ENCODE data around the gene VTCN1. TPM values are rescaled to one million over a fixed set of nuclear protein-coding genes. Genes with fewer than 3 reads are reported as not detected.

The VTCN1 gene
- total and polyA plus RNA-seq, 2 of the 8 experiments (the other 6 are each of a cell fraction or from before 2014, with no cell fraction given): 0.32 TPM; not detected in 1

- TF ChIP-seq CHD2 (IDR thresholded peaks at IDR 0.05; ENCODE audit: low read length) (no peak), ASH2L (IDR thresholded peaks at IDR 0.05; ENCODE audit: low read length) (no peak), ATF3 (IDR thresholded peaks at IDR 0.05; ENCODE audit: insufficient read depth, low read depth, low read length) (no peak), SP1 (IDR thresholded peaks at IDR 0.05; ENCODE audit: low read depth, low read length) (no peak), SUZ12 (IDR thresholded peaks at IDR 0.05; ENCODE audit: low read length) (no peak), GTF2F1 (IDR thresholded peaks at IDR 0.05; ENCODE audit: borderline replicate concordance, low read depth, low read length) (no peak), ZNF274 (IDR thresholded peaks at IDR 0.05; ENCODE audit: borderline replicate concordance, extremely low read depth, low read length) (no peak), TEAD4 (IDR thresholded peaks at IDR 0.05; ENCODE audit: low read depth, low read length) (no peak)
- DNase-seq (ENCODE audit: low read depth in 1 of 2, low spot score in 2 of 2) (no peak), FAIRE-seq (no peak)
- H2BK15ac ChIP-seq (ENCODE audit: low read length): no peak overlapping the region
- no peak overlapping the region for H2AK5ac ChIP-seq (ENCODE audit: low read depth, low read length)
- whole genome bisulfite sequencing, 2 experiments (ENCODE audit: extremely low coverage in 1 of 2, insufficient coverage in 1 of 2, insufficient read length in 1 of 2, insufficient replicate concordance in 2 of 2, low coverage in 1 of 2, low lambda C conversion rate in 2 of 2, missing lambda C conversion rate in 1 of 2): 93% methylated on average over 2 of the region's 2 CpGs; no CpG with 5 or more reads in 1 of the 2 experiments
- no peaks in the 10 kb centered on the region for H3K27me3 ChIP-seq (replicated peaks in 1 of 4; ENCODE audit: control insufficient read depth in 3 of 4, extremely low read depth in 1 of 4, insufficient read depth in 3 of 4, low read length in 3 of 4)
- no peak overlapping the region for H3K14ac ChIP-seq (ENCODE audit: insufficient read length)
- H2BK120ac ChIP-seq (replicated peaks; ENCODE audit: low read depth, low read length): no peak overlapping the region
- H4K5ac ChIP-seq (ENCODE audit: insufficient read length, low read depth, low read length): no peak overlapping the region
- H3K56ac ChIP-seq (replicated peaks; ENCODE audit: insufficient read length, low read depth, low read length): no peak overlapping the region
- ChIA-PET CTCF (ENCODE audit: partially characterized antibody) (interaction anchor here (1.2 to 3.3 kb wide), 2 partner anchors 13 to 142 kb away, joined by 3 to 17 read pairs; no protein-coding TSS in a partner anchor), POLR2A (ENCODE audit: partially characterized antibody) (no interaction called here)
- no peaks in the 10 kb centered on the region for H3K36me3 ChIP-seq (ENCODE audit: control insufficient read depth in 2 of 4, insufficient read depth in 4 of 4, low read length in 3 of 4)
- H3K4ac ChIP-seq (replicated peaks; ENCODE audit: insufficient read length, low read depth, low read length): no peak overlapping the region
- H3K18ac ChIP-seq (ENCODE audit: extremely low read depth, low read length): no peak overlapping the region
- H3K9me3 ChIP-seq (ENCODE audit: insufficient read depth in 2 of 2, low read depth in 1 of 2, low read length in 1 of 2): no peaks in the 10 kb centered on the region
- H3K4me1 ChIP-seq (replicated peaks in 1 of 4; ENCODE audit: control insufficient read depth in 3 of 4, insufficient read depth in 4 of 4, low read length in 3 of 4): peaks cover 0 to 8% (median under 1%) of the 10 kb centered on the region in 4 experiments; a peak in 4 of 7 replicates
- H3K79me1 ChIP-seq (ENCODE audit: low read depth, low read length): no peaks in the 10 kb centered on the region
- H3K27ac ChIP-seq (ENCODE audit: low read depth, low read length): no peak overlapping the region
- no peaks in the 10 kb centered on the region for H4K20me1 ChIP-seq (replicated peaks in 1 of 2; ENCODE audit: control insufficient read depth in 1 of 2, insufficient read depth in 2 of 2, low read length in 2 of 2)
- H2BK20ac ChIP-seq (ENCODE audit: low read length): no peak overlapping the region
- H4K91ac ChIP-seq (replicated peaks; ENCODE audit: insufficient read length, low read length): no peak overlapping the region
- no peak overlapping the region for H2AFZ ChIP-seq (ENCODE audit: low read length)
- H2BK5ac ChIP-seq (ENCODE audit: low read depth, low read length): no peak overlapping the region
- no peak overlapping the region for H3K9ac ChIP-seq (replicated peaks in 1 of 4; ENCODE audit: extremely low read depth in 1 of 4, low read depth in 3 of 4, low read length in 3 of 4)
- no peaks in the 10 kb centered on the region for H3K23me2 ChIP-seq (ENCODE audit: low read depth, low read length)
- H3K4me2 ChIP-seq (ENCODE audit: insufficient read depth in 1 of 2, low read depth in 2 of 2, low read length in 2 of 2): no peak overlapping the region
- H3K23ac ChIP-seq (ENCODE audit: insufficient read length): no peak overlapping the region
- no peaks in the 10 kb centered on the region for H3K79me2 ChIP-seq (ENCODE audit: control insufficient read depth in 1 of 2, insufficient read depth in 2 of 2, low read length in 2 of 2)
- no peak overlapping the region for H4K8ac ChIP-seq (ENCODE audit: extremely low read depth, insufficient read depth, low read length)
- no peak overlapping the region for H3K4me3 ChIP-seq (ENCODE audit: extremely low read depth in 1 of 4, insufficient read depth in 2 of 4, low read depth in 3 of 4, low read length in 4 of 4)
- H2BK12ac ChIP-seq (ENCODE audit: low read depth, low read length): no peak overlapping the region
Observed at GRCh38 chr1:117142200-117142599, 68.5 kb downstream of the VTCN1 start.

Measured in H1 (cell line).